Measurements from ENCODE around the gene CCM2. TPM values are rescaled to one million over a fixed set of nuclear protein-coding genes. Genes with fewer than 3 reads are reported as not detected.

Gene CCM2
- total RNA-seq, 1 donor from 2014 or later, result 35.7 TPM

DNA sequence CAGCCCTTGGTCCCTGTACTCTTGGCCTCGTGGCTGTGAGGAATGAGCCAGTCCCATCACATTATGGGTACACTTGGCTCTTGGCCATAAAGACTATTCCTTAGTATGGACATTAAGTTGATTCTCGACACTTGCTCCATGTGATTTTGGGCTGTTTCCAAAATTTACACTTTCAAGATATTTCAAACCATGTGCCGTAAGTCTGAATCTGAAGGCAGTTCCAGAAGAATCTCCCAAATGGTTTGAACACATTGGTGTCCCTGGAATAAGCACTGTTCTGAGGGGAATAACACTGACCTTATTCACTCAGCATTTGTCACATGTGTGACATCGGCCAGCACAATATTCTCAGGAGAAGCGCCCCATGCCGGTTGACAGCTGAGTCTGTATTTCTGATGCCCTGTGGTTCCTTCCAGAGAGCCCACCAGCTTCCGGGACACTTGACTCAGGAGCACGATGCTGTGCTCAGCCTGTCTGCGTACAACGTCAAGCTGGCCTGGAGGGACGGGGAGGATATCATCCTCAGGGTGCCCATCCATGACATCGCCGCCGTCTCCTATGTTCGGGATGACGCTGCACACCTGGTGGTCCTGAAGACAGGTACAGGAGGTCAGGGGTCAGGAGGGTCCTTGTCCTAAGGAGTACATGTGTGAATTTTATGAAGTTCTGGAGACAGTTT lies 64.2 kb downstream of the CCM2 start:
- no peaks in the 10 kb centered on the region for H3K4me1 Mint-ChIP-seq
- H3K27ac Mint-ChIP-seq (ENCODE audit: unreplicated experiment), result no peak overlapping the region
- H3K36me3 Mint-ChIP-seq (ENCODE audit: low read depth), result no peaks in the 10 kb centered on the region
- H3K27me3 Mint-ChIP-seq (ENCODE audit: low read depth), result no peaks in the 10 kb centered on the region
- TF ChIP-seq, protein P1, sequence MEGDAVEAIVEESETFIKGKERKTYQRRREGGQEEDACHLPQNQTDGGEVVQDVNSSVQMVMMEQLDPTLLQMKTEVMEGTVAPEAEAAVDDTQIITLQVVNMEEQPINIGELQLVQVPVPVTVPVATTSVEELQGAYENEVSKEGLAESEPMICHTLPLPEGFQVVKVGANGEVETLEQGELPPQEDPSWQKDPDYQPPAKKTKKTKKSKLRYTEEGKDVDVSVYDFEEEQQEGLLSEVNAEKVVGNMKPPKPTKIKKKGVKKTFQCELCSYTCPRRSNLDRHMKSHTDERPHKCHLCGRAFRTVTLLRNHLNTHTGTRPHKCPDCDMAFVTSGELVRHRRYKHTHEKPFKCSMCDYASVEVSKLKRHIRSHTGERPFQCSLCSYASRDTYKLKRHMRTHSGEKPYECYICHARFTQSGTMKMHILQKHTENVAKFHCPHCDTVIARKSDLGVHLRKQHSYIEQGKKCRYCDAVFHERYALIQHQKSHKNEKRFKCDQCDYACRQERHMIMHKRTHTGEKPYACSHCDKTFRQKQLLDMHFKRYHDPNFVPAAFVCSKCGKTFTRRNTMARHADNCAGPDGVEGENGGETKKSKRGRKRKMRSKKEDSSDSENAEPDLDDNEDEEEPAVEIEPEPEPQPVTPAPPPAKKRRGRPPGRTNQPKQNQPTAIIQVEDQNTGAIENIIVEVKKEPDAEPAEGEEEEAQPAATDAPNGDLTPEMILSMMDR (conservative IDR thresholded peaks at IDR 0.05), result no peak
- H3K4me3 Mint-ChIP-seq, result no peak overlapping the region
- H3K9me3 Mint-ChIP-seq, result no peaks in the 10 kb centered on the region
- no peak for DNase-seq (ENCODE audit: low read depth, low spot score)

DNA sequence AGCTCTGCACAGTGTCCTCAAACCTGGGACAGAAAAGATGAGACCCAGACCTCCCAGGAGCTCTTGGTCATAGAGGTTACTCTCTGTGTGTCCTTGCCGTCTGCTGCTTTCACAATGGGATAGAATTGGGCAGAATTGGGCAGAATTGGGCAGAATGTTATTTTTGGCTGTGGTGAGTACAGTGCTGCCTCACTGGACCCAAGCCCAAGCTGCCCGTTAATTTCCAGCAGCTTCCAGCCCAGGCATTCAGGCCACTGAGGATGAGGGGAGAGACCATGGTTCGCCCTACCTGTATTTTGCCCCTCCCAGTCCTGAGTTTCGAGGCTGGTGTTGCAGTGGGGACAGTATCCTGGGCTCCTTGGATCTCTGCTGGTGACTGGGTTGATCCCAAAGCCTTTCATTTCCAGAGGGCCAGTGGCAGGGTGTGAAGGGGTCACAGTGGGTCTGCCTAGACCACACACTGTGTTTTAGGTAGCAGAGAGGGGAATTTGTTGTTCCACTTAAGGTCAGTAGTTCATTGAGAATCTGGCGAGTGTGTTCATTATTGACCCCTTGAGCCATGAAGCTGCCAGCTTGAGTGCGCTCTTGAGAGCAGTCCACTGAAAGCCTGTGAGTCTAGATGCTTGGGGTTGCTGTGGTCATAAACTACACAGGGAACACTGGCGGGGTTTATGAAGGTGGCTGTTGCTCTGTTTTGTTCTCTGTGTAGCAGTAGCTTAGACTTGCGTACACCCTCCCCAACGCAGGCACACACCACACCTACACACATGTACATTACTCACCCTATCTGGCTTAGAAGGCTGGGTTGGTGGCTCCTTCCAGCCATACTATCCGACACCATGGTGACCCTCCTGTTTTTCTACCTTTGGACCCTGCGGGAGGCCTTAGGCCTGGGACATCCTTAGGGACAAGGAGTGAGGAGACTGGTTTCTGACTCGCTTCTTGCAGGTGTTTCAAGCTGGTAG lies 65.3 kb downstream of the CCM2 start:
- TF ChIP-seq, protein P1 (conservative IDR thresholded peaks at IDR 0.05), result no peak
- Mint-ChIP-seq H3K27me3 (ENCODE audit: low read depth) (no peaks in the 10 kb centered on the region), H3K27ac (ENCODE audit: unreplicated experiment) (peak overlapping the region; percentile 87)

DNA sequence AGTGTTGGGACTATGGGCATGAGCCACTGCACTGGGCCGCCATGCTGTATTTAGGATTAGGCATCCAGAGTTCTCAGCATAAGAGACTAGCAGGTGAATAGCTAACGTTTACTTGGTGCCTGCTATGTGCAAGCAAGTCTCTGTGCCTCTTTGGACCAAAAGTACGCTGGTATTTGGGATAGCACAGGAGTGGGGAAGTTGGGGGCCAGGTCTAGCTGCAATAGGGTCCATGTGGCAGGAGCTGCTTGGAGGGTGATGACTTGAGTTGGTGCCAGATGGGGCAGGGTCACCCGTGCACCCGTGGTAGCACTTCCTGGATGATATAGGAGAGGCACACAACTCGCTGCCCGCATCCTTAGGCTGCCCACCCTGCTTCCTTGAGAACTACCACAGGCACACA lies 66.4 kb downstream of the CCM2 start:
- no peak for DNase-seq (ENCODE audit: low read depth, low spot score)
- TF ChIP-seq, protein P1 (conservative IDR thresholded peaks at IDR 0.05), result no peak
- no peaks in the 10 kb centered on the region for H3K36me3 Mint-ChIP-seq (ENCODE audit: low read depth)
- H3K4me3 Mint-ChIP-seq, result no peak overlapping the region
- no peaks in the 10 kb centered on the region for H3K27me3 Mint-ChIP-seq (ENCODE audit: low read depth)
- H3K9me3 Mint-ChIP-seq, result no peaks in the 10 kb centered on the region
- no peaks in the 10 kb centered on the region for H3K4me1 Mint-ChIP-seq
- no peak overlapping the region for H3K27ac Mint-ChIP-seq (ENCODE audit: unreplicated experiment)

More for the DNA sequence above, 65.3 kb downstream of the CCM2 start:
- Mint-ChIP-seq H3K4me1 (no peaks in the 10 kb centered on the region), H3K4me3 (no peak overlapping the region), H3K36me3 (ENCODE audit: low read depth) (no peaks in the 10 kb centered on the region), H3K9me3 (no peaks in the 10 kb centered on the region)
- no peak for DNase-seq (ENCODE audit: low read depth, low spot score)

DNA sequence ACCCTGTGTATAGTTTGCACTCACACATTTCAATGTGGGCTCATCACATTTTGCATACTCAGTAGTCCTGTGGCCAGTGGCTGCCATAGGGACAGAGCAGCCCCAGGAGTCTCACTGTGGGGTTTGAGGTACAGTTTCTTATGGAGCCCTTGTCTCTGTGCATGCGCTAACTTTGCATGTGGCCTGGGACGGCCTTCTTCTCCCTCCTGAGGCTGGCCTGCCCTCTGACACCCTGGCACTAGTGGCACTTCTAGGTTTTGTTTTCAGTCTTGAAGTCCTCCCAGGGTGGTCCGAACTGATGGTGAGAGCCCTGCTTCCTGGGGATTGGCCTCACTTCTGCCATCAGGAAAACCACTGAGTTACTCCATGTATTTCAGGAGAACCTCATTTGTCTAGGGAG lies 67.6 kb downstream of the CCM2 start:
- Mint-ChIP-seq H3K36me3 (ENCODE audit: low read depth) (no peaks in the 10 kb centered on the region), H3K9me3 (no peaks in the 10 kb centered on the region), H3K27ac (ENCODE audit: unreplicated experiment) (no peak overlapping the region), H3K4me1 (no peaks in the 10 kb centered on the region), H3K27me3 (ENCODE audit: low read depth) (no peaks in the 10 kb centered on the region), H3K4me3 (no peak overlapping the region)
- DNase-seq (ENCODE audit: low read depth, low spot score), result no peak
- TF ChIP-seq, protein P1 (conservative IDR thresholded peaks at IDR 0.05), result no peak

DNA sequence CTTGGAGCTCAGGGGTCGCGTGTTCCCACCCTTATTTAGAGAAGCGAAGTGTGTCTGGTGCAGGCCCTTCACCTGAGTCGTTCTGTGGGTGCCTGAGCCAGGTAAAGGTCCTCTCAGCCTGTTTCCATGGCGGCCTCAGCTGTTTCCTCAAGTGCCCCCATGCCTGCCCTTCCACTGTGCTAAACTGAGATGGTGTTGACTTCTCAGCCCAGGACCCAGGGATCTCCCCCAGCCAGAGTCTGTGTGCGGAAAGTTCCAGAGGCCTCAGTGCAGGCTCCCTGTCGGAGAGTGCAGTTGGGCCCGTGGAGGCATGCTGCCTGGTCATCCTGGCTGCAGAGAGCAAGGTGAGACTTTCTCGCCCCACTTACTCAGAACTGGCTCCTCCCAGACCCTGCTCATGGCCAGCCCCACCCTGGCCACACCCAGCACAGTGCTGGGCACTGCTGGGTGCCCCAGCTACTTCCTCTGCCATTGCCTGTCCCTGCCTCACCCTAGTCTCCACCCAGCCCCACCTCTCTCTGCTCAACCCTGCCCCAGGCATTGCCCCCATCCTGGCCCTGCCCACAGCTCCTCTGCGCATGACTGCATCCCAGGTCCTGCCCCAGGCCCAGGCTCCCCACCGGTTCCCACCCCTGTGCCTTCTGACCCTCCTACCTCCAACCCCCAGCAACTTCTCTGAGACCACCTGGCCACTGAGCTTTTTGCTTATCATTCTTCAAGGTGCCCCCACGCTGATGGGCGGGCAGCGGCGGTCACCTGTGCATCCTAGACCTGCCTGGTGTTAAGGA lies 68.4 kb downstream of the CCM2 start:
- Mint-ChIP-seq H3K27ac (ENCODE audit: unreplicated experiment) (no peak overlapping the region), H3K27me3 (ENCODE audit: low read depth) (no peaks in the 10 kb centered on the region), H3K9me3 (no peaks in the 10 kb centered on the region), H3K36me3 (ENCODE audit: low read depth) (no peaks in the 10 kb centered on the region), H3K4me3 (no peak overlapping the region), H3K4me1 (no peaks in the 10 kb centered on the region)
- DNase-seq (ENCODE audit: low read depth, low spot score), result no peak
- TF ChIP-seq, protein P1 (conservative IDR thresholded peaks at IDR 0.05), result no peak

Data from neural crest cell (in vitro differentiated cells).